HG03460 (cell line): ENCODE measurements around the gene MARCHF10.

Experiments
- ATAC-seq: cut with Tn5 transposase; IDR thresholded peaks from one replicate; pipeline ENCODE4 v1.9.1; 2021; ENCODE audit not compliant: unreplicated experiment

The MARCHF10 gene

GRCh38 chr17:62665599-62665998 is 142.5 kb downstream of the MARCHF10 start:
- ATAC-seq = no peak

DNA sequence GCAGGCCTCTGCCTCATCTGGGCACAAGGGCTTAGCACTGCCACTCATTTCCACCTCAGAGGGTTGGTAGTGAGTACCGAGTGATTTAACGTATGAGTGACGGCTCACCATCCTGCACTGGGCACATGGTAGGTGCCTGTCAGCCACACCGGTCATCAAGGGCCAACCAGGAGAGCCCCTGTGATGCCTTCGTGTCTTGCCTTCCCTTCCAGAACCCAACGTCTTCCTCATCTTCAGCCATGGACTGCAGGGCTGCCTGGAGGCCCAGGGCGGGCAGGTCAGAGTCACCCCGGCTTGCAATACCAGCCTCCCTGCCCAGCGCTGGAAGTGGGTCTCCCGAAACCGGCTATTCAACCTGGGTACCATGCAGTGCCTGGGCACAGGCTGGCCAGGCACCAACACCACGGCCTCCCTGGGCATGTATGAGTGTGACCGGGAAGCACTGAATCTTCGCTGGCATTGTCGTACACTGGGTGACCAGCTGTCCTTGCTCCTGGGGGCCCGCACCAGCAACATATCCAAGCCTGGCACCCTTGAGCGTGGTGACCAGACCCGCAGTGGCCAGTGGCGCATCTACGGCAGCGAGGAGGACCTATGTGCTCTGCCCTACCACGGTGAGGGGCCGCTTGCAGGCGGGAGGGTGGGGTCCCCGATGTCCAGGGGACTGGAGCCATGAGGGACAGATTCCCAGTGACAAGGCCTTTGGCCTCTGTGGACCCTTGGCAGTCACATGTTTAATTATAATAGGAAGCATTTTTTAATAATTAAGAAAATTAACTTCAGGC is 143.6 kb downstream of the MARCHF10 start:
- ATAC-seq = no peak

DNA sequence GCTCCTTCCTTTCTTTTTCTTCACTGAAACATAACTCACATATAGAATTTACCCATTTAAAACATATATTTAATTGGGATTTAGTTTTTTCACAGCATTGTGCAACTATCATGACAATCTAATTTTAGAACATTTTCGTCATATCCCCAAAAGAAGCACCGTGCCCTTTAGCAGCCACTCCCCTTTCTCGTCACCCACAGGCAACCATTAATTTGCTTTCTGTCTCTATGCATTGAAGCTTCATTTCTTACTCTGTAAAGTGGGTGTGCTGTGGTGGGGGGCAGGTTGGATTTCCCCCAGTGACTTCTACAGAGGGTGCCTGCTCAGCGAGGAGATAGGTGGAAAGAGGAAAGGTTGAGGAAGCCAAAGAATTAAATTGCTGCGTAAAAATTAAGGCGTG is 144.8 kb downstream of the MARCHF10 start:
- ATAC-seq = no peak

DNA sequence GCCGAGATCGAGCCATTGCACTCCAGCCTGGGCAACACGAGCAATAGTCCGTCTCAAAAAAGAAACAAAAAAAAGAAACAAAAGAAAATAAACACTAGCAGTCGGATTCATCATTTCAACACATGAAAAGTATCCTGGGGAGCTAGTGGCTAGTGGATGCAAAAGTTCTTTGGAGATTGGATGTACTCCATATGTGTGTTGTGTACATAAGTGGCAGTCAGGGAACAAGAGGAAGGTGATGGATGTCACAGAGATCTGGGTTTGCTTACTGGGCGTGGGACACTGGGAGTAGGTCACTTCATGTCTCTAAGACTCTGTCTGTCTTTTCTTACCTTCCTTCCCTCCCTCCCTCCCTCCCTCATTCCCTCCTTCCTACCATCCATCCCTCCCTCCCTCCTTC is 145.3 kb downstream of the MARCHF10 start:
- ATAC-seq = no peak

- ATAC-seq = no peak
These were observed 146.8 kb downstream of the MARCHF10 start for GRCh38 chr17:62661337-62661736.

DNA sequence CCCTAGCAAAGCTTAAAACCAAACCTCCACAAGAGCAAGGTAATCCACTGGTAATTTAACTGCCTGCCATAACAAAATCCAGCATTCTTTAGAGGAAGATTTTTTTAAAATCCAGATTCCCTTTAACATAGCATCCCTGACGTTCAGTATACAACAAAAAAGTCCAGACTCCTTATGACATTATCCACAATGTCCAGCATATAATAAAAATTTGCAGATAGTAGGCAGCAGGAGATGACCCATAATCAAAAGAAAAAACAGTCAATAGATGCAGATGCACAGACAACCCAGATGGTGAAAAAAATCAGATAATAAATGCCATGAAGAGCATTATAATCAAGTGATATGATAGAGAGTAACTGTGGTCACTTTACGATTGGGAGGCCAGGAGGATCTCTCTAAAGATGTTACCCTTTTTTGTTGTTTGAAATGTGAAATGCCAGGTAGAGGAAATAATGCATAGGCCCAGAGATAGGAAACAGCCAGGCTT is 147.4 kb downstream of the MARCHF10 start:
- no peak for ATAC-seq

GRCh38 chr17:62658136-62658920 is 149.8 kb downstream of the MARCHF10 start:
- ATAC-seq = no peak

- ATAC-seq = no peak
These were observed 150.4 kb downstream of the MARCHF10 start for GRCh38 chr17:62657690-62658089.

DNA sequence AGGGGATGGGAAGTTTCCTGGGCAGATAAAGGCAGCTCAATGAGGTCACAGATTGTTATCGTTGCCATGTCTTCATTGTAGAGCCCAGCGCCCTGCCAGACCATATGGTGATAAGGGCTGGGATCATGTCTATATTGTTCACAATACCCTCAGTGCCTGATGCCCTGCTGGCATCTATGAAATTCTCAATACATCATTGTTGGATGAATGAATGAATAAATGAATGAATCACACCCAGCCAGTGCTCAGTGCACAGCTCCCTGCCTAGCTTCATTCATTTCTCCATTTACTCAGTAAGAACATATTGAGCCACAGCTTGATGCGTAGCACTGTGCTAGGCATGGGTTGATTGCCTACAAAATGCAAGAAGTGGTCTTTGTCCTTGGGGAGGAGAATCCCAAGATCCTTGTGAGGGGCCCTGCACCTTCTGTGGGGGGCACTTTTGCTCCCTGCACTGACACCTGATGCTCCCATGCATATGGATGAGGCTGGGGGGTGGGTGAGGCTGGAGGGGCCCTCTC is 150.9 kb downstream of the MARCHF10 start:
- no peak for ATAC-seq

- ATAC-seq = no peak
These were observed 151.7 kb downstream of the MARCHF10 start for GRCh38 chr17:62656446-62656845.

GRCh38 chr17:62655656-62656055 is 152.5 kb downstream of the MARCHF10 start:
- ATAC-seq = no peak

DNA sequence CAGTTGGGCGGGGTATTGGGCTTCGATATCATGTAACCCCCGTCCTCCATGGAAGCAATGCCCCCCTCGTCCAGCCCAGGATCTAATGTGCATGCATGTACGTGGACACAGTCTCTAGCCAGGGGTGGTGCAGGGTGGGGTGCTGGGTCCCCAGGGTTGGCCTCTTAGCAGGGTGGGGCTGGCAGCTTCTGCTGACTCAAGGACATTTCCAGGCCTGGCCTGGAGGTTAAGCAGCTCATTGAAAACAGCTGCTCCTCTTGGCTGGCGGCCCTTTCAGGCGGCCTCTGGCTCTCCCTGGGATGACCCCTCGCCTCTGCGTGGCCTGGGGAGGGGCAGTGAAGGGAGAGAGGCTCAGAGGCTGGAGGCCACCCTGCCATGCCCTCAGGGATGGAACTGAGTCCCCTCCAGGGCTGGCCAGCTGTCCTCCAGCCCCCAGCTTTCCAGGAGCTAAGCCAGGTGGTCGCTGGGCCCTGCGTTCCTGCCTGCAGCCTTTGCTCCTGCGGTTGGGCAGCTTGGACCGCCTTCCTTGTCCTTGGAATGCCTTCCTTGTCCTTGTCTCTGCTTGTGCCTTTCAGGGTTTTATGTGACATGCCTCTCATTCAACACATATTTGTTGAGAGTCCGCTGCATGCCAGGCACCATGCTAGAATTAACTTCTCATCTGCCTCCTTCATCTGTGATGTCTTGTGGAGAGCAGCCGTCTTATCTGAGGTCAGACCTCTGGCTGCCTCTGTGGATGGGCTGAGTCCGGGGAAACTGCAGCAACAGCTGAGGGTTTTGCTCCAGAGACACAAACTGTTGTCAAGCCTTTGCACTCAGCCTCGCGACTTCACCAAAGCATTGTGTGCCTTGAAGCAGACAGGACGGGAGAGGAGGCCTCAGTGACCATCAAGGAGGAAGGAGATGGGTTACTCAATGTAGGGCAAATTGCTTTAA is 154.0 kb downstream of the MARCHF10 start:
- ATAC-seq = no peak

GRCh38 chr17:62653002-62653825 is 154.9 kb downstream of the MARCHF10 start:
- peak; percentile 81 for ATAC-seq

DNA sequence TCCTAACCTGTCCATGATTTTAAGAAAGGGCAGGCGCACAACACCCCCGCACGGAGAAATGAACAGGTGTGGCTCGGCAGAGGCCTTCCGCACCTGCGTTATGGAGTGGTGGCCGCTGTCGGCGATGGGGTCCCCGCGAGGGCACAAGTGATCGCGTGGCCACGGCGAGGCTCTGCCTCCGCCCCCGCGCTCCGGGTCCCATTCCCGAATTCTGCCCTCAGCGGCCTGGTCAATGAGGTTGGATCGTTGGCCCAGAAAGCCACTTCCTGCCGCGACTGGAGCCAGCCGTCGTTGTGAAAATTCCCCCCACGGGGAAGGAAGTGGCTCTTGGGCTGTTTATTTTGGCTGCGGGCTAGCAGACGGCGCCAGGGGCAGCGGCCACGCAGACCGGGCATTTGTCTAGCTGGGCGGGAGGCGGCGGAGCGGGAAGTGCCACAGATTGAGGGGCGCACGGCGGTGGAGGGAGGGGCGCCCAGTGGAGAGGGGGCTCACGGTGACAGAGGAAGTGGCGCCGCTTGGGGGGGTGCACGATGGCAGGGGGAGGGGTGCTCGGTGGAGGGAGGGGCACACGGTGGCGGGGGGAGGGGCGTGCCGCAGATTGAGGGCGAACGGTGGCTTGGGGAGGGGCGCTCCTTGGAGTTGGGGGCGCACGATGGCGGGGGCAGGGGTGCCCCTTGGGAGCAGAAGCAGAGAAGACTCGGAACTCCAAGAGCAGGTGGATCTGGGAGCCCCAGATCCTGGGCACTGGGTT is 155.7 kb downstream of the MARCHF10 start:
- no peak for ATAC-seq
